GM21381 (cell line): ENCODE measurements around the gene COX4I2.

Source experiments
- ATAC-seq: cut with Tn5 transposase; IDR thresholded peaks from one replicate; pipeline ENCODE4 v1.9.1; 2021; ENCODE audit warnings: mild to moderate bottlenecking, moderate library complexity; ENCODE audit not compliant: unreplicated experiment

COX4I2 gene

DNA sequence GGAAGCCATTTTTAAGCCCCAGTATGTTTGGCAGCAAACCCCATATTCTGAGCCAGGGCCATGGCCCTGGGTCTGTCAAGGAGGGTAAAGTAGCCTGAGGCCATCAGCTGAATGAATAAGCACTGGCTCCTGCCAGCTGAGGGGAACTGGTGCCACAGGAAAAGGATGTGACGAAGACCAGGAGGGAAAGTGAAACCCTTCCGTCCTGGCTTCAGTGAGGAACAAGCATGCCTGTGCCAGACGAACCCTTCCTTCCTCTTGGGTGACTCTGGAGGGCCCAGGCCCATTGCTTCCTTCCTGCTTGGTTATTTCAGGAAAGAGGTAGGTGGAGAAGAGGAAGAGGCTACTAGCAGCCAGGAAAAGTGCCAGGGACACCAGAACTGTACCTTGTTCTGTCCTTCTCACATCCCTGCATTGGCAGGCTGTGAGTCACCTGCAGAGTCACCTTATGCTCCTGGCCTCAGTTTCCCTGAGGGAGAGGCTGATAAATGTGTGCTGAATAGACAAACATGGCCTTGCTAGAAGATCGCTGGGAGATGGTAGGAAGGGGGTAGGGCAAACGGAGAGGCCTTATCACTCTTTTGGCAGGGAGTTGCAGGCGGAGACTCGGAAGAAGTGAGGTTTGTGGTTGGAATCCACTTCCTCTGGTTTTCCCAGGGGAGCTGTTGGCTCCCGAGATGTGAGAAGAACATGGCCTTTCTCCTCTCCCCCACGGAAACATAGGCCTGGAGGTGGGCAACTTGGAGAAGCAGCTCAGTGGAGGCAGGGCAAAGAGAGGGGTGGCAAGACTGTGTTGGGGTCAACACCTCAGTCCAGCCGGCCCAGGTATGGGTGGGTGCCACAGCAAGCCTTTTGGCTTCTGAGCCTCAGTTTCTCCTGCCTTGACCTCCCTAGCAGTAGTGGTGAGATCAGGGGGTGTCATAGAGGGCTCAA is 37.4 kb downstream of the COX4I2 start:
- peak; percentile 63 for ATAC-seq

DNA sequence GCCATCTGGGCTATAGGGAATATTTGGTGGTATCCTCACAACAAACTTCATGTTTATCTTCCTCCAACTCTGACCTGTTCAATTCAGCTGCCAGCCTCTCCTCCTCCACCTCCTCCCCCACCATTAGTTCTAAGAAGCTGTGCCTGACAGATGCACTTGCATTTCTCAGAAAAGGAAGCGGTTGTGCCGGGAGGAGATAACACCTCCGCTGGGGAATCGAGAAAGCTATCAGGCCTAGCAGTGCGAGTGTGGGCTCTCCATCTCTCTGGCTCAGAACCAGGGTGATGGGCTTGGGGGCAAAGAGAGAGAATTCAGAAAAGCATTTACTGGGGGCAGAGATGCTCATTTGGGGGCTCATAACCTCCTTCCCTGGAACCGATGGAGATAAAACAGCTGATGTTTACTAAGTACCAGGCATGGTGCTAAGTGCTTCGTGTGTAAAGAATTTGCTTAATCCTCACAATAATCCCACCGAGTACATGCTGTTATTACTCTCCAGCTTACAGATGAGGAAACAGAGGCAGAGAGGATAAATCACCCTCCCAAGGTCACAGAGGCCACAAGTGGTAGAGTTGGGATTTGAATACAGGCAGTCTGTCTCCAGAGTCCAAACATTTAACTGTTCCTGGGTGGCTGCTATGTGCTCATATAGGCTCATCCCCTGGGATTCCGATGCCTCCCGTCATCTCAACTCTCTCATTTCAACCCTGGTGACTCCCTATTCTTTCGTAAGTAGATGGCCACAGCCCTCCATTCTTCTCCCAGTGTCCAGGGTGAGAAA is 38.3 kb downstream of the COX4I2 start:
- peak; percentile 45 for ATAC-seq

DNA sequence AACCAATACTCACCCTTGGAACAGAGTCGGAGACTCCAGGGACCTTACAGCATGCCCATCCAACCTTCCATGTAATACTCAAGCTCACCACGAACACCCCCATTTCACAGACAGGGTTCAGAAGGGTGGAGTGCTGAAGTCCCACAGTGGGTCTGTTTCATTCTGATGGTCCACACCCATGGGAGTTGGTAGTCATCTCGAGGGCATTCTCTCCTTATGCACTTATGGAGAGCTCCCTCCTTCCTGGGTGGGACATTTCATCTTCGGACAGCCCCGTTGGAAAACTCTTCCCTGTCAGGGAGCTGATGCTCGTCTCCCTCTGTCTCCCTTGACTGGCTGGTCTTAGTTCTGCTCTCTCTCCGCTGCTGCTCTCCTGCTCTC is 38.9 kb downstream of the COX4I2 start:
- no peak for ATAC-seq

DNA sequence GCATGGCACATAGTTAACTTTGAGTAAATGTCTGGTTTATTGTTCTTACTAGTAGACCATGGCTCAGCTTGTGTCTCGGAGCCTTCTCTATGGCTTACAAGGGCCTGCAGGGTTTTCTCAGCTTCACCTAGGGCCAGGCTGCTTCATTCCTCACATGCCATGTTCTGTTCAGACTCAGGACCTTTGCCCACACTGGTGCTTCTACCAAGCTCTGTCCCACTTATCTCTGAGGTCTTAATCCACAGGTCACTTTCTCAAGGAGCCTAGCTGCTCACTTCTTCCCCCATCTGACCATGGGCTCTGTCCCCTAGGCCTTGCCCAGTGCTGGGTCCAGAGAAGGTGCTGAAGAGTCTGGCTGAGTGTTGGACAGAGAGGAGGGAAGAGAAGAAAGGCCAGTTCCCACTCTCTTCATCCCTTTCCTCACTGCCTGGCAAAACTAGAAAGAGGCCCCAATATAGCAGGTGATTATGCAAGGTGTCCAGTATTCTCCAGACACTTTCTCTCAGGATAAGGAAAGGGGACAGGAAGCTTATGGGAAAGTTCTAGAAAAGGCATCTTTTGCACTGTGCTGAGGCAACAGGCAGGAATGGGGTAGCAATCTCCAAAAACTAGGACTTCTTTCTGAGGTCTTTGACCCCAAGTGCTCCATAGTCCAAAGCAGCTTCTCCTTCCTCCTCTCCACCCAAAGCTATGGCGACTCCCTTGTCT is 40.0 kb downstream of the COX4I2 start:
- no peak for ATAC-seq

DNA sequence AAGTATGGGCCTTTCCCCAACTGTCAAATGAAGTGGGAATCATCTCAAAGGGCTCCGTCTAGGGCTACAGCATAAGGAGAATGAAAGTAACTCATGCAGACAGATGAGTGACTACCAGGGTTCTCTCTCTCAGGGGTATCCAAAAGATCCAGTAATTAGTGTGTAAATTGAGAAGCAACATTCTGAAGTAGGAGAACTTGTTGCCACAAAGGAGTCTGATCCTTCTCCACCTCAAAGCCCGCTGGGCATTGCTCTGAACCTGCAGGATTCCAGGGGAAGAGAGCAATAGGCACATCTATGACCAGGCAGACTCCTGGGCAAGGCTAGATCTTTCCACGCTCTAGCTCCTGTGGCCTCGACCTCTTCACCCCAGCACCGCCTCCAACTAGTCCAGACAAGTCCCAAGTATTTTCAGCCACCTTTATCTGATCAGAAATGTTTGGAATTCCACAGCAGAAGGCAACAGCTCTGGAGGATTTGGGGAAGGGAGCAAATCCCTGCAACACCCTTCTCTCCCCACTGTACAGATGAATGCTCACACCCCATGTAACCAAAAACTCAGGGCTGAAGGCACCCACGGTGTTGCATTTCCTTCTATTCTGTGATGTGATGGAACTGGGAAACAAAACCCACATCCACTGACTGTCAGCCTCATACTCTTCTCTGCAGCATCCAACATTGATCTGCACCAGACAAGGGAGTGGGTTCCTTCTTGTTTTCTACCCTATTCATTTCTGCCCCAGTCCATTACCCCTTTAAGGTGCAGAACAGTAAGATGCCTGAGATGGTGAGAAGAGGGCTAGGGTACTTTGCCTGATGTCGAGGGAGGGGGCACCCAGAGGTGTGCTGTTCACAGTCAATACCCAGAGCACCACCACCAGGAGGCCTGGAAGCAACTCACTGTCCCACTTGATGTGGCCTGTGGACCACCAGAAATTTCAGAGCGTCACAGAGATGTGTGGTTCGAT is 41.0 kb downstream of the COX4I2 start:
- ATAC-seq, result no peak

DNA sequence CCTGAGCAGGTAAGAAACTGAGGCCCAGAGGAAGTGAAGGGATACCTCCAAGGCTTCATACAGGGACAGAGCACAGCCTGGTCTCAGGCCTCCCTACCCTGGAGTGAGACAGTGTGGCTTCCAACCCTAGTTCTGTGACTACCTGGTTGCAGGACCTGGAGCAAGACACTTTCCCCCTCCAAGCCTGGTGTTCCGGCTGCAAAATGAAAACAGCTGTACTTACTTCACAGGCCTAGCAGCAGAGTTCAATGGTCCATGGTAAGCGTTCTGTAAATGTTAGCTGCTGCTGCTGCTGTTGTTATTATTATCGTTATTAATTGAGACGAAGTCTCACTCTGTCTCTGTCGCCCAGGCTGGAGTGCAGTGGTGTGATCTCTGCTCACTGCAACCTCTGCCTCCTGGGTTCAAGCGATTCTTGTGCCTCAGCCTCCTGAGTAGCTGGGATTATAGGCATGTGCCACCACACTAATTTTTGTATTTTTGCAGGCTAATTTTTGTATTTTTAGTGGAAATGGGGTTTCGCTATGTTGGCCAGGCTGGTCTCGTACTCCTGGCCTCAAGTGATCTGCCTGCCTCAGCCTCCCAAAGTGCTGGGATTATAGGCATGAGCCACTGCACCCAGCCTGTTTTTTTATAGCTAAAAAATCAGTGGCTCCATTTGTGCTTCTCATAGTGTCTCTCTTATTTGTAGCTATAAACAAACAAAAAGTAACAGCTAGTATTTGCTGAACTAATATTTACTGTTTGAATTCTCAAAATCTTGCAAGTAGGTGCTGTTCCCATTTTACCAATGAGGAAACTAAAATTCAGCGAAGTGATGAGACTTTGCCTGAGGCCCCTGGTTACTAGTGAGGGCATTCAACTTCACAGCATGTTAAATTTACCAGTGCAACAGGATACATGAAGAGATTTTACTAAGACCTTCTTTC is 41.9 kb downstream of the COX4I2 start:
- no peak for ATAC-seq

DNA sequence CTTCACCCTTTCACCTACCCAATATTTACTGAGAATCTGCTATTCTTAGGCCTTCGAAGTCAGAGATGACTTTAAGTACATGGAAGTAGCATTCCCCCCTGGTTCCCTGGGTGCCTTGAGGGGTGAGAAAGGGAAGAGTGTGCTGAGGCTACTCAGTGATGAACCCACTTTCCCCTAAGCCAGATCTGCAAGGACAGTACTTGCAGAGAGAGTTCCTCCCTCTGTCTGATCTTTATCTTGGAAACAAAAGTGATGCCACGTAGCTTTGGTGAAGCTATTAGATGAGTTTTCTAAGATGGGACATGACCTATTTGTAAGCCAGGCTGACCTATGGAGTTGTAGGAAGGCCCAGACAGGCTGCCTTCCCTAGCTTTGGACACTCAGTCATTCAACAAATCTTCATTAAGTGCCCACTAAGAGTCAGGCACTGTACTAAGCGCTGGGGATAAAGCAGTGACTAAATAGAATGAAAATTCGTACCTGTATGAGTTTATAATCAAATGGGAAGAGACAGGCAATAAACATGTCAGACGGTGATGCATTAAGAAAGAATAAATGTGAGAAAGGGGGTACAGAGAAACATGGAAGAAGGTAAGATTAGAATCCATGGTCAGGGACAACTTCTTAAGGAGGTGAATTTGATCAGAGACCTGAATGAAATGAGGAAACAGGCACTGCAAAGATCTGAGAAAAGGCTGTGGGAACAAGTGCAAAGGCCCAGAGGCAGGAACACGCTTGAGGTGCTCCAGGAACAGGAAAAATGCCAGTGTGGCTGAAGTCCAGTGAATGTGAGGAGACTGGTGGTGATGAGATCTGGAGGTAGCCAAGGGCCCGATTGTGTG is 42.8 kb downstream of the COX4I2 start:
- no peak for ATAC-seq

DNA sequence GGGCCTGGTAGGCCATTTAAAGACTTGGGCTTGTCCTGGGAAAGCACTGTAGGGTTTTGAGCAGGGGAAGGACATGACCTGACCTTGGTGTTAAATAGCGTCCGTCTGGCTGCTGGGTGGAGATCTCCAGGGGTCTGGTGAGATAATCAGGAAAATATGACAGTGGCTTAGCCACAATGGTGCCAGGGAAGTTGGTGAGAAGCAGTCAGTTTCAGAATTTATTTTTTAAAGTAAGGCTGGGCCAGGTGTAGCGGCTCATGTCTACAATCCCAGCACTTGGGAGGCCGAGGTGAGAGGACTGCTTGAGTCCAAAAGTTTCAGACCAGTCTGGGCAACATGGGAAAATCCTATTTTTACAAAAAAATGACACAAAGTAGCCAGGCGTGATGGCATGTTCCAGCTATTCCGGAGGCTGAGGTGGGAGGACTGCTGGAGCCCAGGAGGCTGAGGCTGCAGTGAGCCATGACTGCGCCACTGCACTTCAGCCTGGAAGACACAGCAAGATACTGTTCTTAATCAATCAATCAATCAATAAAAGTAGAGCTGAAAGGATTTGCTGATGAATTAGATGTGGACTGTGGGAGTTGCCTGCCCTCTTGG is 43.5 kb downstream of the COX4I2 start:
- no peak for ATAC-seq

DNA sequence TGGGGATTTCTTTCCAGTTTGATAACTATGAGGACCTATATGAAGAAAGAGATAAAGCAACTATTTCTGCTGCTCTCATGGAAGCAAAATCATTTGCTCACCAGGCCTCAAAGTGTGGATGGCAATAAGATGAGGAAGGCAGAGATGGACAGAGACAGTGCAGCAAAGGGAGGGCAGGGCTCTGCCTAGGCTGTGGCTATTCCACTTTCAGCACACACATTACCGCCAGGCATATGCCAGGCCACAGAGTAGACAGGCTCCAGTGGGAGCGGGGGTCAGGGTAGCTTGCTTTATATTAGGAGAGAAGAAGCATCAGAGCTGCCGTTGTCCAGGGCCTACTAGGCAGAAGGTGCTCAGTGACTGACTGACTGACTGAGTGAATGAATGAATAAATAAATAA is 44.1 kb downstream of the COX4I2 start:
- ATAC-seq, result no peak

DNA sequence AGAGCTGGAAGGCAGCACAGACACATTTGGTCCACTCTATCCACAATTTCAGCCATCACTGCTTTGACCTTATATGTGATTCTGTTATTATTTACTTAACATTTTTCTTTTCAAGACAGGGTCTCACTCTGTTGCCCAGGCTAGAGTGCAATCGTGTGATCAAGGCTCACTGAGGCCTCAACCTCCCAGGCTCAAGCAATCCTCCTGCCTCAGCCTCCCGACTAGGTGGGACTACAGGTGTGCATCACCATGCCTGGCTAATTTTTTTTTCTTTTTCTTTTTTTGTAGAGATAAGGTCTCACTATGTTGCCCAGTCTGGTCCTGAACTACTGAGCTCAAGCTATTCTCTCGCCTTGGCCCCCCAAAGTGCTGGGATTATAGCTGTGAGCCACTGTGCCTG is 44.6 kb downstream of the COX4I2 start:
- ATAC-seq, result no peak

DNA sequence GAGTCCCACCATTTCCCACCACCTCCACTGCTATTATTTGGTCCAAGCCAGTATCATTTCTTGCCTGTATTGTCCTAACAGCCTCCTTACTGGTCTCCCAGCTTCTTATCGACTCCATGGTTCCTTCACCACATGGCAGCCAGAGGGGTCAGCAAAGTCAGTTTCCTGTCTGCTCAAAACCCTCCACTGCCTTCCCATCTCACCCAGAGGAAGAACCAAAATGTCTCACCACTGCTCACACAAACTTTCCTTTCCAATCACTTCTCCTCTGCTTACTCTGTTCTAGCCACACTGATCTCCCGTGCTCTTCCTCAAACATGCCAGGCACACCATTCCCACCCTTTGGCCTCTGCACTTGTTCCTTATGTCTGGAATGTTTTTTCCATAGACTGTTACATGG is 45.2 kb downstream of the COX4I2 start:
- no peak for ATAC-seq

DNA sequence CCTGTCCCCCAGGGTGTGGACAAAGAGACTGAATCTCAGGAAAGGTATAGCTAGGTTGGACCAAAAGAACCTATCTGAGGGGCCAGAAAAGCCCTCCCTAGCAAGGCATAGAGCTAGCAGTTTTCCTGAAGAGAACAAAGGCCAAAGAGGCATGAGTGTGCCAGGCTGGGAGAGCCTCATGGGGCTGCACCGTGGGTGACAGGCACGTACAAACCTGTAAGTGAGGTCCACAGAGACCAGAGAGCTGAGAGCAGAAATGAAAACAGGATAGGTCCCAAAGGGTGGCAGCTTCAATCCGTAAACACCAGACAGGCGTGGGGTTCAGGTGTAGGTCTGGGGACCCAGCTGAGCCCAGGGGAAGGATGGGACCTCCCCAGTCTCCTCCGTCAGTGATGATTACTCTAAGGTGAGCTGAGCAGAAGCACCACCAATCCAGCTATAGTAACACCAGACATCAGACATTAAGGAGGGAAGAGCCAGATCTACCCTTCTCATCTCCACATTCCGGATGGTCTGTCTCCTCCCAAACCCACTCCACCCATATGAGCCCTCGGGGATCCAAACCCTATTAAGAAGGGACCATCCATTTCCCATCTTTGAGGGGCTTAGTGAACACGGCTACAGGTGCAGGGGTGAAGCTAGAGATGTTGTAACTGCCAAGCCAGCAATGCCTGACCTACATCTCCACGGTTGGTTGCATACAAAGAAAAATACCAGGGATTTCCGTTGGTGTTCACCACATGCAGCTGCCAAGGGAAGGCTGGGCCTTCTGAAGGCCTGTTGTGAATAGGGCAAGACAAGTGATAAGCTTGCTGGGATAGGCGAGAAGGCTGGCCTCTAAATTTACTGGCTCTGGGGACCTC is 46.7 kb downstream of the COX4I2 start:
- no peak for ATAC-seq

DNA sequence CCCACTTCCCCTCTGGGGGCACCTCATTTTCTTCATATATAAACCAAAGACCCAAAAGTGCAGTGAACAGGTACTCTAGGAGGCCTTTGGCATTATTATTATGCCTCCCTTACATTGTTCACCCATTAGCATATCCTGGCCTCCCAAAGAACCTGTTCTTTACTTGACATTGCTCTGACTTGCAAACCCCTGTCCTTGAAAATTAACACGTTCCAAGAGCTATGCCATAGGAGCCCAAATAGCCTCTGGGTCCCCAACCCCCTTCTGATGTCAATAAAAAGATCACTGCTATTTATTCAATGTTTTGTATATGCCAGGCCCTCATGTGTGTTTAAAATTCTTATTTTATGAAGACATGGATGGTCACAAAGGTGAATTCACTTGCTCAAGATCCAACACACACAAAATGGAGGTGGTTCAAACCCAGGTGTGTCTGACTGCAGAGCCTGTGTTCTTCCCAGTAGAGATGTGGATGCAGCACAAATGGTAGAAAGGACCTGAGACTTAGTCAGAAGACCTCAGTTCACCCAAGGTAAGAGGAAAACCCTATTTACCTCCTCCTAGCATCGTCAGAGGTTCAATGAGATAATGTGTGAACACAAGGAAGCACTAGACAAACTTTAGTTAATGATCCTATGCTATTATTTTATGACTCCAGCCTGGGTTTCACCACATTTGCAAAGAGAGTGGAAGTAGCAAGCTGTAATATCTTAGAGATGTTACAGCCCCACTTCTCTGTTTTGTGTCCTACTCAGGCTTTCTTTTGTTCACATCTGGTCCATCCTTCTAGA is 48.3 kb downstream of the COX4I2 start:
- no peak for ATAC-seq

DNA sequence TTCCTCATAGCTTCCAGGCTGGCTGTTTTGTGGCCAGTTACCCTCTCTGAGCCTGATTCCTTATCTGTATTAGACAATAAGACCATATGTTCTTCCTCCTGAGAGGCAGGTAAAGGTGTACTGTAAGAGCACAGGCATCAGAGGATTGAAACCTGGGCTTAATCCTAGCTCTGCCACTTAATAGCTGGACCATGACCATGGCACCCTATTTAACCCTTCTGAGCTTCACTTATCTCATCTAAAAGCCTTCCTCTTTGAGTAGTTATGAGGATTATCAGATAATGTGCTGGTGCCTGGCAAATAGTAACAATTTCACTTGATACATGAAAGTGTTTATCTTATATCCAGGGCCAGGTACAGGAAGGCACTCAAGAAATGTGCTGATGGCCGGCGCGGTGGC is 50.1 kb downstream of the COX4I2 start:
- no peak for ATAC-seq

DNA sequence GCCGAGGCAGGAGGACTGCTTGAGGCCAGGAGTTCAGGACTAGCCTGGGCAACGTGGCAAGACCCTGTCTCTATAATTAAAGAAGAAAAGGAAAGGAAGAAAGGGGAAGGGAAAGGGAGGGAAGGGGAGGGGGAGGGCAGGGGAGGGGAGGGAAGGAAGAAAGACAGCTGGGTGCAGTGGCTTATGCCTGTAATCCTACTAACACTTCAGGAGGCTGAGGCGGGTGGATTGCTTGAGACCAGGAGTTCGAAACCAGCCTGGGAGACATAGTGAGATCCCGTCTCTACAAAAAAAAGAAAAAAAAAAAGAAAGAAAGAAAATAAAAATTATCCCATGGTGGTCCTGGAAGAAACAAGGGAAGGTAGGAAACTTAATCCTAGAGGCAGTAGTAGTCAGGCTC is 51.4 kb downstream of the COX4I2 start:
- no peak for ATAC-seq

DNA sequence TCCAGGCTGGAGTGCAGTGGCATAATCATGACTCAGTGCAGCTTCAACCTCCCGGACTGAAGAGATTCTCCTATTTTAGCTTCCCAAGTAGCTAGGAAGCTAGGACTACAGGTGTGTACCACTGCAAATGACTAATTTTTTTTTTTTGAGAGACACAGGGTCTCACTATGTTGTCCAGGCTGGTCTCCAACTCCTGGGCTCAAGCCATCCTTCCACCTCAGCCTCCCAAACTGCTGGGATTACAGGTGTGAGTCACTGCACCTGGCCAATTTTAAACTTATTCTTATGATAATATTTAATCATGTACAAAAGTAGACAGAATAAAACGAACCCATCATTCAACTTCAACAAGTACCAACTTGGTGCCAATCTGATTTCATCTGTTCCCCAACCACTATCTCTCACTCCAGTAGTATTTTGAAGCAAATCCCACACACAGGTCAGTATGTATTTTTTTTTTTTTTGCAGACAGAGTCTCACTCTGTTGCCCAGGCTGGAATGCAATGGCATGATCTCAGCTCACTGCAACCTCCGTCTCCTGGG is 52.5 kb downstream of the COX4I2 start:
- ATAC-seq, result no peak
